GM13976 (cell line): Measurements from ENCODE around the gene ZBTB47.

Experiments
- DNase-seq: peaks from one replicate; pipeline ENCODE4 v3.0.0; 2012; ENCODE audit warnings: low spot score
- in situ Hi-C: fragments of 300-500 bp; cut with MboI; formaldehyde crosslinking; loops from one replicate; pipeline ENCODE4 v1.12.0; 2022; ENCODE audit warnings: low sequenced_read_pairs, mixed read lengths, inconsistent platforms; ENCODE audit not compliant: unreplicated experiment
- TF ChIP-seq, protein P1 (sequence below): IDR thresholded peaks from 2 replicates; pipeline ENCODE4 v1.5.1; 2012; ENCODE audit warnings: borderline replicate concordance, mild to moderate bottlenecking; ENCODE audit not compliant: insufficient read depth; ENCODE audit errors: extremely low read depth, missing control alignments, control extremely low read depth

Gene ZBTB47

DNA sequence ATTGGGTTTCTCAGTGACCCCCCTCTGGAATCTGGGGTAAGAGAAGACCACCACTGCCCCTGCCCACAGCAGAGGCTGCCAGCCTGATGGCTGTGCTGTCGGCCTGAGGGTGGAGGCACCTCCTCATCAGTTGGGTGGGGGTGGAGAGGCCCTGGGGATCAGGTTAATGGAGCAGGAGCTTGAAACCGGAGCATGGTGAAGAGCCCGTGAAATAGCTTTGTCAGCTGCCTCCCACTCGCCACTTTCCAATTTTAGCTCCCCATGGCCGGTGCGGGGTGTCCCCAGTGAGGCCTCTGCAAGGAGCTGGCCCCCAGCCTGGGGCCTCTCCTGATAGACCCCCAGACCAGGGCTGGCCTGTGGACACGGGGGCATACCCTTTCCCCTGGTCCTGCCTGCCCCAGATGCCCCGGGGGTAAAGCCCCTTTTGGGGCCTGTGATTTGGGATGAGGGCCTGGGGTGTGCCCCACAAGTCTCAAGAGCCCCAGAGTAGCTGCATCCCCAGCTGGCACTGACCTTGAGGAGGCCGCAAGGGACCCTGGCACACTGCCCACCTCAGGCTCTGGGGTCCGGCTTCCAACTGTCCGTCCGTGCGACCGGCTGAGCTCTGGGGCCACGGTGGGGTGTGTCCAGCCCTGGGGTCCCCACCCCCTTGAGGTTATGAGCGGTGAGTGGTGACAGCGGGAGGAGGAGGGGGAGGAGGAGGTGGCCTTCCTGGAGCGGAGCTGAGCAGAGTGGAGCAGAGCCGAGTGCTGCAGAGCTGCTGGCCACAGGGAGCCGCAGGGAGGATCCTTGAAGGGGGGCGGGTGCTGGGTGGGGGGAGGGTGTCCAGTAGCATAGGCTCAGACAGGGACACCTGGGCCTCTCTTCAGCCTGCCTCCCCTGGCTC is 48.8 kb downstream of the ZBTB47 start, which contains the start of gene HHATL:
Gene HHATL, minus strand, starts transcription at position 733 of the 886 bp plus-strand sequence. CDS start 1,972 bp downstream, outside the sequence.
- peak; percentile 21 for DNase-seq
- in situ Hi-C loops = no loop called here
- TF ChIP-seq, protein P1, sequence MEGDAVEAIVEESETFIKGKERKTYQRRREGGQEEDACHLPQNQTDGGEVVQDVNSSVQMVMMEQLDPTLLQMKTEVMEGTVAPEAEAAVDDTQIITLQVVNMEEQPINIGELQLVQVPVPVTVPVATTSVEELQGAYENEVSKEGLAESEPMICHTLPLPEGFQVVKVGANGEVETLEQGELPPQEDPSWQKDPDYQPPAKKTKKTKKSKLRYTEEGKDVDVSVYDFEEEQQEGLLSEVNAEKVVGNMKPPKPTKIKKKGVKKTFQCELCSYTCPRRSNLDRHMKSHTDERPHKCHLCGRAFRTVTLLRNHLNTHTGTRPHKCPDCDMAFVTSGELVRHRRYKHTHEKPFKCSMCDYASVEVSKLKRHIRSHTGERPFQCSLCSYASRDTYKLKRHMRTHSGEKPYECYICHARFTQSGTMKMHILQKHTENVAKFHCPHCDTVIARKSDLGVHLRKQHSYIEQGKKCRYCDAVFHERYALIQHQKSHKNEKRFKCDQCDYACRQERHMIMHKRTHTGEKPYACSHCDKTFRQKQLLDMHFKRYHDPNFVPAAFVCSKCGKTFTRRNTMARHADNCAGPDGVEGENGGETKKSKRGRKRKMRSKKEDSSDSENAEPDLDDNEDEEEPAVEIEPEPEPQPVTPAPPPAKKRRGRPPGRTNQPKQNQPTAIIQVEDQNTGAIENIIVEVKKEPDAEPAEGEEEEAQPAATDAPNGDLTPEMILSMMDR = no peak

DNA sequence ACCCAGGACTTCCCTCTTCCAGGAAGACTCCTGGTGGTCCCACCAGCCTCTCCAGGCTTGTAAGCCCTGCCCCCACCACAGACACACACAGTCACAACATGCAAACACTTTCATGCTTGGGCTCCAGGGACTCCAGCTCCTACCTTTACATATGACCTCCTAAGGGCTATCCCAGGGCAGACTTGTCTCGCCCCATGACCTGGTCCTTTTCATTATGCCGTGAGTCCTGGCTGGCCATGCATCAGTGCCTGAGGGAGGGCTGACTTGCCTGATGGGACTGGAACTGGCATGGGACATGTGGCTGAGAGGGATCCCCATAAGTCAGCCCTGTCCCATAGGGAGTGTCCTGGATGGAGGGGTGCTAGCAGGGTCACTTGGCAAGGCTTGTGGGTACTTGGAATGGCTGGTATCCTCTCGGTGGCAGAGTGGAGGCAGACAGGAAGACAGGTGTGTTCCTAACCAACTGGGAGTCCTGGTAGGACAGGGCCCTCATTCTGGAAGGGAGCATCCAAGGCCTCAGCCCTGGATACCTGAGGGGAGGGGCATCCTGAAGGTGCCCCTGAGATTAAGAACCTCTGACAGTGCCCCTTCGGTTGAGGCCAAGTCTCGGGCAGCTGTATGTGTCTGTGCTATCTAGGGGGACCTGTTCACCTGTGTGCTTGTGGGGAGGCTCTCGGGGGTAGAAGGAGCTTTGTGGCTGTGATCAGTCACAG is 49.6 kb downstream of the ZBTB47 start:
- peak; percentile 29 for DNase-seq
- TF ChIP-seq, protein P1 = no peak
- in situ Hi-C loops = no loop called here

DNA sequence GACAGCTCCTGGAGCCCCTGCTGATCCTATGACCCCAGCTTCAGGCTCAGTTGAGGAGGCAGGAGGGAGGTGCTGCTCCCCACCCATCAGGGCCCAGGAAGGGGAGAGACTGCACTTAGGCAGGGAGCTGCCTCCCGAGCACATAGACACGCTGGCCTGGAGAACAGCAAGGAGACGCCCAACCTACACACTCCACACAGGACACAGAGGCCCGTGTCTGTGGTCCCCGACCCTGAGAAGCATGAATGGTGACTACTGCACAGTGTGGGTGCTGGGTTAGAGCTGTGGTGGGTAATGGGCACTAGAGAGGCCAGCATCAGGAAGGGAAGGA is 50.2 kb downstream of the ZBTB47 start:
- DNase-seq = no peak
- in situ Hi-C loops = no loop called here
- TF ChIP-seq, protein P1 = no peak

DNA sequence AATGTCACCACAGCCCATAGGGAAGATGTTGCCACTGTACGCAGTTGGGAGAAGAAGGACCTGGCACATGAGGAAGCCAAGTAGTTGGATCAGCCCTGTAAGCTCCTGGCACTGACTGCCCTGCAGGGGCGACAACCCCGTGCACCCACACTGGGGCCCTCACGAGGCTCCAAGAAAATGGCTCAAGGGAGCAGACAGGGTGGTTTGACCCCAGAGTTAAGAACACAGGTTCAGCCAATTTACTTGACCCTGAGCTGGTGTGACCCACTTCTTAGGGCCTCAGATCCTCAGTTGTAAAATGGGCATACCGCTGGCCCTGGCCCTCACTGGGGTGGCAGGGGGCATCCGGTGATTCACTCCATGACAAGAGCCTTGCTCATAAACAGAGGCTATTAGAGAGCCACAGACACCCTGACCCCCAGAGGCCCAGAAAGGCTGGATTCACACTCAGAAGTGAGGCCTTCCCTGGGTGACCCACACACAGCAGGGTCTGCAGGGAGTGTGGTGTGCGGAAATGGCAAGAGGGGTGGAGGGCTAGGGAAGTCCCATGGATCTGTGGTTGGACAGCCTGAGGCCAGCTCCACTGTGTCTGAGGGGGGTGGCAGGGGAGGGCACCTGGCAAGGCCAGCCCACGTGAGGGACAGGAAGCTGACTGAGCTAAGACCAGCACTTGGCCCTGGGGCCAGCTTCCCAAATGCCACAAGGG is 50.8 kb downstream of the ZBTB47 start:
- in situ Hi-C loops = no loop called here
- DNase-seq = peak; percentile 24
- TF ChIP-seq, protein P1 = no peak

DNA sequence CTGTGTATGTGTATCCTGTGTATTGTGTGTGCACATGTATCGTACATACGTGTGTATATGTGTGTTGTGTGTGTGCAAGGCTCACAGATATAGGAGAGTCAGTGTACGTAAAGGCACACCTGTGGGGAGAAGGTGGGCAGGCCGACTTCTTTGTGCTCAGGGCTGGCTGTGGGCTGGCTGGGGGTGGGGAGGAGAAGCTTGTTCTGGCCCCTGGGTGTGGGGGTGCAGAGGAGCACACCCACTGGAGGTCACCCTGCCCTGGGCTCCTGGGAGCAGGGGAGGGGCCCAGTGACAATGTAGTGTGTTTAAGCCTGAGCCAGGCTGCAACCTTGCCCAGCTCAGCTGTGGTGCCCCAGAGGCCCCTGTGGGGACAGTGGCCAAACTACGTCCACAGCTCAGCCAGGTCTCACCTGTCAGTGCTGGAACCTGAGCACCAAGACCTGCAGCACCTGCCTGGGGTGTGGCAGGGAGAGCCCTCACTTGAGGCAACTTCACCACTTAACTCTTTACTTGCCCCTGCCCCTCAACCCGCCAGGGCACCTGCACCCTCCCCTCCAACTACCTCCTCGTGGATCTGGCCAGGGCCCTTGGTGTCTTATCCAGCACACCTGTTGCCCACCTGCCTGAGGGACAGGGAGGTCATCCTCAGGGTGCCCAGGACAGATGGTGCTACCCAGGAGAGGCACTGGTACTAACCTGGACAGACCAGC is 51.7 kb downstream of the ZBTB47 start:
- TF ChIP-seq, protein P1 = no peak
- in situ Hi-C loops = no loop called here
- DNase-seq = peak; percentile 21
